SK-N-SH (cell line): Measurements from ENCODE around the gene SLC27A3. TPM values are rescaled to one million over a fixed set of nuclear protein-coding genes. Genes with fewer than 3 reads are reported as not detected.

ENCODE experiments used
- CTCF ChIA-PET: fragments of 300-600, 350-600 bp; formaldehyde crosslinking; extraction: SDS; loops from one replicate; lab custom pipeline; 2021; lab: Yijun Ruan, JAX
- POLR2A ChIA-PET: fragments of 350-600 bp; sonication (Branson Sonifier 250); formaldehyde crosslinking; extraction: SDS; loops from one replicate; lab custom pipeline; 2020; ENCODE audit warnings: antibody characterized with exemption, inconsistent platforms; lab: Yijun Ruan, JAX
- DNase-seq: peaks from one replicate; pipeline ENCODE4 v3.0.0; 2012
- H2AFZ ChIP-seq: fragments of 200-600 bp; sonication (generic); 2 replicates; pipeline ENCODE4 v1.8.1; 2016; ENCODE audit warnings: antibody characterized with exemption, mild to moderate bottlenecking, low read depth
- H3F3A ChIP-seq: fragments of 200-600 bp; sonication (generic); replicated peaks from 2 replicates; pipeline ENCODE3; 2016; ENCODE audit warnings: antibody characterized with exemption, mild to moderate bottlenecking; ENCODE audit not compliant: insufficient read depth
- H3K27ac ChIP-seq, 2 experiments: fragments of 200-500 bp in 1 of 2; fragments of 200-600 bp in 1 of 2; sonication (Bioruptor generic) in 1 of 2; sonication (generic), shearing (Covaris generic) in 1 of 2; 2 replicates each; pipeline versions ENCODE4 v1.5.1 to v1.6.1; 2014 to 2016; ENCODE audit warnings: low read depth in 2 of 2, inconsistent platforms in 1 of 2, low read length in 1 of 2, mild to moderate bottlenecking in 1 of 2, mixed read lengths in 1 of 2
- H3K27me3 ChIP-seq: fragments of 200-600 bp; sonication (generic), shearing (Covaris generic); 2 replicates; pipeline ENCODE4 v1.6.1; 2016; ENCODE audit warnings: mixed run types; ENCODE audit not compliant: insufficient read depth
- H3K36me3 ChIP-seq, 2 experiments: fragments of 200-500 bp in 1 of 2; fragments of 200-600 bp in 1 of 2; sonication (Bioruptor generic) in 1 of 2; sonication (generic) in 1 of 2; replicated peaks in 1 of 2; 2 replicates each; pipeline versions ENCODE3 to v1.5.1; 2014 to 2016; ENCODE audit warnings: low read length in 1 of 2, mild to moderate bottlenecking in 1 of 2; ENCODE audit not compliant: insufficient read depth in 2 of 2, control insufficient read depth in 1 of 2
- H3K4me1 ChIP-seq, 2 experiments: fragments of 200-500 bp in 1 of 2; fragments of 200-600 bp in 1 of 2; sonication (Bioruptor generic) in 1 of 2; sonication (generic), shearing (Covaris generic) in 1 of 2; 2 replicates each; pipeline versions ENCODE4 v1.5.1 to v1.6.1; 2014 to 2016; ENCODE audit warnings: low read depth in 1 of 2, low read length in 1 of 2, mixed run types in 1 of 2; ENCODE audit not compliant: insufficient read depth in 2 of 2, control insufficient read depth in 1 of 2
- H3K4me2 ChIP-seq: fragments of 200-600 bp; sonication (generic), shearing (Covaris generic); 2 replicates; pipeline ENCODE4 v1.6.1; 2017; ENCODE audit warnings: mixed run types
- H3K4me3 ChIP-seq, 2 experiments: fragments of 200-500 bp in 1 of 2; fragments of 200-600 bp in 1 of 2; sonication (Bioruptor generic) in 1 of 2; sonication (generic), shearing (Covaris generic) in 1 of 2; 2 replicates each; pipeline versions ENCODE4 v1.5.1 to v1.8.1; 2014 to 2016; ENCODE audit warnings: low read depth in 2 of 2, inconsistent platforms in 1 of 2, low read length in 1 of 2, mild to moderate bottlenecking in 1 of 2, mixed read lengths in 1 of 2, moderate library complexity in 1 of 2
- H3K79me2 ChIP-seq: fragments of 200-600 bp; sonication (generic); 2 replicates; pipeline ENCODE4 v1.8.1; 2017; ENCODE audit warnings: mild to moderate bottlenecking; ENCODE audit not compliant: insufficient read depth
- H3K9ac ChIP-seq: fragments of 200-600 bp; sonication (generic); 2 replicates; pipeline ENCODE4 v1.6.1; 2017; ENCODE audit warnings: mixed run types
- H3K9me2 ChIP-seq: fragments of 200-600 bp; sonication (generic); 2 replicates; pipeline ENCODE4 v1.6.1; 2017; ENCODE audit warnings: mixed run types
- H3K9me3 ChIP-seq: fragments of 200-600 bp; sonication (generic); 2 replicates; pipeline ENCODE4 v1.6.1; 2017; ENCODE audit warnings: mixed run types, mild to moderate bottlenecking, moderate library complexity
- H4K20me1 ChIP-seq: fragments of 200-600 bp; sonication (generic); 2 replicates; pipeline ENCODE4 v1.6.1; 2017; ENCODE audit warnings: mild to moderate bottlenecking, mixed run types; ENCODE audit not compliant: insufficient read depth
- EZH2phosphoT487 ChIP-seq: fragments of 200-600 bp; sonication (generic); IDR thresholded peaks from 2 replicates; pipeline ENCODE4 v1.6.1; 2017; ENCODE audit warnings: low read depth, mixed run types, mild to moderate bottlenecking, antibody characterized with exemption, moderate library complexity, borderline replicate concordance
- FOSL2 ChIP-seq: IDR thresholded peaks from 2 replicates; pipeline ENCODE4 v1.4.0; 2012; ENCODE audit warnings: low read depth, mild to moderate bottlenecking, moderate library complexity, borderline replicate concordance
- FOXM1 ChIP-seq: IDR thresholded peaks from 2 replicates; pipeline ENCODE4 v1.4.0; 2012; ENCODE audit warnings: low read depth, mild to moderate bottlenecking
- GATA2 ChIP-seq: sonication (generic); formaldehyde crosslinking; IDR thresholded peaks from 2 replicates; pipeline ENCODE4 v1.5.0; 2020; ENCODE audit warnings: mild to moderate bottlenecking, missing genetic modification reagents
- MEF2A ChIP-seq: IDR thresholded peaks from 2 replicates; pipeline ENCODE4 v1.4.0; 2012; ENCODE audit warnings: low read depth, borderline replicate concordance
- NFIC ChIP-seq: IDR thresholded peaks from 2 replicates; pipeline ENCODE4 v1.4.0; 2012; ENCODE audit warnings: borderline replicate concordance
- POLR2AphosphoS5 ChIP-seq: IDR thresholded peaks from 2 replicates; pipeline ENCODE4 v1.6.1; 2012; ENCODE audit warnings: low read depth, low read length
- RAD21 ChIP-seq: IDR thresholded peaks from 2 replicates; pipeline ENCODE4 v1.6.1; 2012; ENCODE audit warnings: mild to moderate bottlenecking, low read length
- RCOR1 ChIP-seq: fragments of 150-350 bp; IDR thresholded peaks from 2 replicates; pipeline ENCODE4 v1.6.1; 2017; ENCODE audit warnings: antibody characterized with exemption, low read length
- RXRA ChIP-seq: IDR thresholded peaks from 2 replicates; pipeline ENCODE4 v1.4.0; 2012; ENCODE audit warnings: low read depth, mild to moderate bottlenecking, borderline replicate concordance
- SIN3A ChIP-seq: IDR thresholded peaks from 2 replicates; pipeline ENCODE4 v1.6.1; 2012; ENCODE audit warnings: low read depth, mild to moderate bottlenecking, low read length, moderate library complexity, borderline replicate concordance
- SMC3 ChIP-seq: IDR thresholded peaks from 2 replicates; pipeline ENCODE4 v1.6.1; 2012; ENCODE audit warnings: low read depth, low read length, improper control_type of control experiment
- TAF1 ChIP-seq: IDR thresholded peaks from 2 replicates; pipeline ENCODE4 v1.6.1; 2012; ENCODE audit warnings: low read depth, mild to moderate bottlenecking, low read length, moderate library complexity, borderline replicate concordance
- TCF12 ChIP-seq: IDR thresholded peaks from 2 replicates; pipeline ENCODE4 v1.4.0; 2012
- TEAD4 ChIP-seq: IDR thresholded peaks from 2 replicates; pipeline ENCODE4 v1.4.0; 2012; ENCODE audit warnings: mild to moderate bottlenecking, borderline replicate concordance; ENCODE audit not compliant: insufficient read depth
- YY1 ChIP-seq: IDR thresholded peaks from 2 replicates; pipeline ENCODE4 v1.4.0; 2012; ENCODE audit warnings: low read depth, mild to moderate bottlenecking
- WGBS: methylation state at CpG from one replicate; pipeline ENCODE4 v1.1.6; 2017; ENCODE audit warnings: low lambda C conversion rate; 5-methylcytosine and 5-hydroxymethylcytosine counted together
- polyA plus RNA-seq, 3 experiments: library from polyadenylated mRNA; depleted of rRNA; stranded (reverse); fragments of >200 nt; gene quantifications; 2 replicates each; pipeline ENCODE4 v1.2.3, GENCODE V29; 2012
- TF ChIP-seq, protein P1 (sequence below): IDR thresholded peaks from 2 replicates; pipeline ENCODE4 v1.6.1; 2012; ENCODE audit warnings: mild to moderate bottlenecking, low read depth, low read length, moderate library complexity
- TF ChIP-seq, protein P2 (sequence below): IDR thresholded peaks from 2 replicates; pipeline ENCODE4; 2012
- TF ChIP-seq, protein P3 (sequence below): fragments of 200-600 bp; sonication (generic); IDR thresholded peaks from 2 replicates; pipeline ENCODE4 v1.6.1; 2017; ENCODE audit warnings: antibody characterized with exemption, mild to moderate bottlenecking, moderate library complexity
- TF ChIP-seq, protein P4 (sequence below): IDR thresholded peaks from 2 replicates; pipeline ENCODE4 v1.4.0; 2012; ENCODE audit warnings: low read depth, borderline replicate concordance

Gene SLC27A3
- polyA plus RNA-seq, 1 of the 3 experiments (the other 2 are of a cell fraction): 9.0 TPM

DNA sequence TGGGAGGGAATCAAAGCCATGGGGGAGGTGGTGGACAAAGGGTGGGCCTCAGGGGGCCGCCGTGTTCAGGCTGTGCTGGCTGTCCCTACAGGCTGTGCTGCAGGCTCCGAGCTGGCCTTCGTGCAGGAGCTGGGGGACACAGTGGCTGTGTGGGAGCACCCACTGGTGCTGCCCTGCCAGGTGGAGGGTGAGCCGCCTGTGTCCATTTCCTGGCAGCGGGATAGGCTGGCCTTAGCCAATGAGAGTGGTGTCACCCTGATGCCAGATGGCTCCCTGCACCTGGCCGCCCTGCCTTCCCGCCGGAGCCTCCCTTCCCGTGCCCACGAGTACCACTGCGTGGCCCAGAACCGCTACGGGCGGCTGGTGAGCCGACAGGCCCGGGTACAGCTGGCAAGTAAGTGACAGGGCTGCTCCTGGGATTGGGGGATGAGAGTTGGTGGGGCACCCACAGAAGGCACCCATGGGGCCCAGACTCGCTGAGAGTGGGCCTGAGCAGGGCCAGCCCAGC is 20.2 kb downstream of the SLC27A3 start:
- no peak for DNase-seq
- H3K36me3 ChIP-seq: no peaks in the 10 kb centered on the region
- no peaks in the 10 kb centered on the region for H3K9me3 ChIP-seq
- TF ChIP-seq GATA2 (CRISPR knock-in tag) (no peak), TCF12 (no peak), RCOR1 (no peak), SMC3 (no peak), POLR2AphosphoS5 (no peak), YY1 (no peak), NFIC (no peak), TEAD4 (no peak), FOSL2 (no peak), MEF2A (no peak), RXRA (no peak), EZH2phosphoT487 (no peak), SIN3A (no peak), RAD21 (no peak), TAF1 (no peak), FOXM1 (no peak)
- TF ChIP-seq, protein P1, sequence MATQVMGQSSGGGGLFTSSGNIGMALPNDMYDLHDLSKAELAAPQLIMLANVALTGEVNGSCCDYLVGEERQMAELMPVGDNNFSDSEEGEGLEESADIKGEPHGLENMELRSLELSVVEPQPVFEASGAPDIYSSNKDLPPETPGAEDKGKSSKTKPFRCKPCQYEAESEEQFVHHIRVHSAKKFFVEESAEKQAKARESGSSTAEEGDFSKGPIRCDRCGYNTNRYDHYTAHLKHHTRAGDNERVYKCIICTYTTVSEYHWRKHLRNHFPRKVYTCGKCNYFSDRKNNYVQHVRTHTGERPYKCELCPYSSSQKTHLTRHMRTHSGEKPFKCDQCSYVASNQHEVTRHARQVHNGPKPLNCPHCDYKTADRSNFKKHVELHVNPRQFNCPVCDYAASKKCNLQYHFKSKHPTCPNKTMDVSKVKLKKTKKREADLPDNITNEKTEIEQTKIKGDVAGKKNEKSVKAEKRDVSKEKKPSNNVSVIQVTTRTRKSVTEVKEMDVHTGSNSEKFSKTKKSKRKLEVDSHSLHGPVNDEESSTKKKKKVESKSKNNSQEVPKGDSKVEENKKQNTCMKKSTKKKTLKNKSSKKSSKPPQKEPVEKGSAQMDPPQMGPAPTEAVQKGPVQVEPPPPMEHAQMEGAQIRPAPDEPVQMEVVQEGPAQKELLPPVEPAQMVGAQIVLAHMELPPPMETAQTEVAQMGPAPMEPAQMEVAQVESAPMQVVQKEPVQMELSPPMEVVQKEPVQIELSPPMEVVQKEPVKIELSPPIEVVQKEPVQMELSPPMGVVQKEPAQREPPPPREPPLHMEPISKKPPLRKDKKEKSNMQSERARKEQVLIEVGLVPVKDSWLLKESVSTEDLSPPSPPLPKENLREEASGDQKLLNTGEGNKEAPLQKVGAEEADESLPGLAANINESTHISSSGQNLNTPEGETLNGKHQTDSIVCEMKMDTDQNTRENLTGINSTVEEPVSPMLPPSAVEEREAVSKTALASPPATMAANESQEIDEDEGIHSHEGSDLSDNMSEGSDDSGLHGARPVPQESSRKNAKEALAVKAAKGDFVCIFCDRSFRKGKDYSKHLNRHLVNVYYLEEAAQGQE: no peak
- TF ChIP-seq, protein P2, sequence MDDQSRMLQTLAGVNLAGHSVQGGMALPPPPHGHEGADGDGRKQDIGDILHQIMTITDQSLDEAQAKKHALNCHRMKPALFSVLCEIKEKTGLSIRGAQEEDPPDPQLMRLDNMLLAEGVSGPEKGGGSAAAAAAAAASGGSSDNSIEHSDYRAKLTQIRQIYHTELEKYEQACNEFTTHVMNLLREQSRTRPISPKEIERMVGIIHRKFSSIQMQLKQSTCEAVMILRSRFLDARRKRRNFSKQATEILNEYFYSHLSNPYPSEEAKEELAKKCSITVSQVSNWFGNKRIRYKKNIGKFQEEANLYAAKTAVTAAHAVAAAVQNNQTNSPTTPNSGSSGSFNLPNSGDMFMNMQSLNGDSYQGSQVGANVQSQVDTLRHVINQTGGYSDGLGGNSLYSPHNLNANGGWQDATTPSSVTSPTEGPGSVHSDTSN: no peak
- TF ChIP-seq, protein P3, sequence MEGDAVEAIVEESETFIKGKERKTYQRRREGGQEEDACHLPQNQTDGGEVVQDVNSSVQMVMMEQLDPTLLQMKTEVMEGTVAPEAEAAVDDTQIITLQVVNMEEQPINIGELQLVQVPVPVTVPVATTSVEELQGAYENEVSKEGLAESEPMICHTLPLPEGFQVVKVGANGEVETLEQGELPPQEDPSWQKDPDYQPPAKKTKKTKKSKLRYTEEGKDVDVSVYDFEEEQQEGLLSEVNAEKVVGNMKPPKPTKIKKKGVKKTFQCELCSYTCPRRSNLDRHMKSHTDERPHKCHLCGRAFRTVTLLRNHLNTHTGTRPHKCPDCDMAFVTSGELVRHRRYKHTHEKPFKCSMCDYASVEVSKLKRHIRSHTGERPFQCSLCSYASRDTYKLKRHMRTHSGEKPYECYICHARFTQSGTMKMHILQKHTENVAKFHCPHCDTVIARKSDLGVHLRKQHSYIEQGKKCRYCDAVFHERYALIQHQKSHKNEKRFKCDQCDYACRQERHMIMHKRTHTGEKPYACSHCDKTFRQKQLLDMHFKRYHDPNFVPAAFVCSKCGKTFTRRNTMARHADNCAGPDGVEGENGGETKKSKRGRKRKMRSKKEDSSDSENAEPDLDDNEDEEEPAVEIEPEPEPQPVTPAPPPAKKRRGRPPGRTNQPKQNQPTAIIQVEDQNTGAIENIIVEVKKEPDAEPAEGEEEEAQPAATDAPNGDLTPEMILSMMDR: no peak
- TF ChIP-seq, protein P4, sequence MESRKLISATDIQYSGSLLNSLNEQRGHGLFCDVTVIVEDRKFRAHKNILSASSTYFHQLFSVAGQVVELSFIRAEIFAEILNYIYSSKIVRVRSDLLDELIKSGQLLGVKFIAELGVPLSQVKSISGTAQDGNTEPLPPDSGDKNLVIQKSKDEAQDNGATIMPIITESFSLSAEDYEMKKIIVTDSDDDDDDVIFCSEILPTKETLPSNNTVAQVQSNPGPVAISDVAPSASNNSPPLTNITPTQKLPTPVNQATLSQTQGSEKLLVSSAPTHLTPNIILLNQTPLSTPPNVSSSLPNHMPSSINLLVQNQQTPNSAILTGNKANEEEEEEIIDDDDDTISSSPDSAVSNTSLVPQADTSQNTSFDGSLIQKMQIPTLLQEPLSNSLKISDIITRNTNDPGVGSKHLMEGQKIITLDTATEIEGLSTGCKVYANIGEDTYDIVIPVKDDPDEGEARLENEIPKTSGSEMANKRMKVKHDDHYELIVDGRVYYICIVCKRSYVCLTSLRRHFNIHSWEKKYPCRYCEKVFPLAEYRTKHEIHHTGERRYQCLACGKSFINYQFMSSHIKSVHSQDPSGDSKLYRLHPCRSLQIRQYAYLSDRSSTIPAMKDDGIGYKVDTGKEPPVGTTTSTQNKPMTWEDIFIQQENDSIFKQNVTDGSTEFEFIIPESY: no peak
- ChIA-PET CTCF (interaction anchor here (1.2 to 4.2 kb wide), 4 partner anchors 12 to 190 kb away, joined by 3 to 61 read pairs (median 6); partner anchors contain the start of genes DENND4B and RAB13), POLR2A (no interaction called here)
- H4K20me1 ChIP-seq: no peaks in the 10 kb centered on the region
- no peak overlapping the region for H3K27ac ChIP-seq
- H3K4me3 ChIP-seq: no peak overlapping the region
- H2AFZ ChIP-seq: no peak overlapping the region
- H3K4me1 ChIP-seq: no peaks in the 10 kb centered on the region; a peak in 1 of 4 replicates
- no peak overlapping the region for H3K9ac ChIP-seq
- no peak overlapping the region for H3K4me2 ChIP-seq
- H3K27me3 ChIP-seq: no peaks in the 10 kb centered on the region
- no peaks in the 10 kb centered on the region for H3F3A ChIP-seq
- no peaks in the 10 kb centered on the region for H3K79me2 ChIP-seq
- WGBS: 93% methylated on average over 12 of the region's 18 CpGs
- H3K9me2 ChIP-seq: no peaks in the 10 kb centered on the region
